T-cell (primary cell): ENCODE results near the gene TPST1. TPM values are rescaled to one million over a fixed set of nuclear protein-coding genes. Genes with fewer than 3 reads are reported as not detected.

Source experiments
- ATAC-seq, 4 experiments: fragments of 200-7000 bp in 3 of 4; fragments of 150-1000 bp in 1 of 4; cut with Tn5 transposase; replicated peaks in 1 of 4; 1 replicate in 3 of 4; 2 replicates in 1 of 4; pipeline ENCODE4 v1.10.0; 2021; ENCODE audit warnings: moderate library complexity in 3 of 4, mild to moderate bottlenecking in 2 of 4, moderate number of reproducible peaks in 1 of 4
- CTCF ChIA-PET, 2 donors: fragments of 300-600 bp; sonication (Branson Sonifier 250); formaldehyde crosslinking; loops; one replicate each; lab custom pipeline; 2022; ENCODE audit warnings: antibody characterized with exemption in 2 of 2; lab: Charles Lee
- POLR2A ChIA-PET, 2 donors: fragments of 300-600 bp; sonication (Branson Sonifier 250); formaldehyde crosslinking; loops; one replicate each; lab custom pipeline; 2022; ENCODE audit warnings: antibody characterized with exemption in 2 of 2; lab: Charles Lee
- DNase-seq, 35 experiments: peaks; one replicate each; pipeline versions ENCODE4 v3.0.0 to v3.0.0-alpha.2; 2013 to 2023
- H3K27ac ChIP-seq: one replicate; pipeline ENCODE4 v1.5.1; 2013; ENCODE audit warnings: low read length
- H3K27me3 ChIP-seq, 2 experiments: replicated peaks in 1 of 2; 1 replicate in 1 of 2; 2 replicates in 1 of 2; pipeline versions ENCODE4 v1.6.1 to v1.7.0; 2013; ENCODE audit warnings: low read length in 1 of 2, mixed read lengths in 1 of 2; ENCODE audit not compliant: control insufficient read depth in 2 of 2, insufficient read depth in 2 of 2; ENCODE audit errors: extremely low read depth in 1 of 2
- H3K36me3 ChIP-seq, 2 donors: 1 replicate in 1 of 2; 2 replicates in 1 of 2; pipeline versions ENCODE4 v1.6.1 to v1.7.0; 2013; ENCODE audit warnings: low read length in 1 of 2; ENCODE audit not compliant: control insufficient read depth in 2 of 2, insufficient read depth in 1 of 2; ENCODE audit errors: extremely low read depth in 1 of 2
- H3K4me1 ChIP-seq, 2 experiments: 1 replicate in 1 of 2; 2 replicates in 1 of 2; pipeline versions ENCODE4 v1.6.1 to v1.7.0; 2013; ENCODE audit warnings: low read length in 2 of 2, mixed read lengths in 1 of 2; ENCODE audit not compliant: insufficient read depth in 2 of 2, control insufficient read depth in 1 of 2; ENCODE audit errors: extremely low read depth in 1 of 2
- H3K4me3 ChIP-seq, 2 donors: 1 replicate in 1 of 2; 2 replicates in 1 of 2; pipeline versions ENCODE4 v1.5.1 to v1.7.0; 2013; ENCODE audit warnings: mild to moderate bottlenecking in 2 of 2, low read length in 1 of 2, moderate library complexity in 1 of 2; ENCODE audit not compliant: control insufficient read depth in 1 of 2; ENCODE audit errors: extremely low read depth in 1 of 2
- H3K9me3 ChIP-seq: 2 replicates; pipeline ENCODE4 v1.7.0; 2013
- H3K27ac Mint-ChIP-seq, 2 donors: one replicate each; pipeline ENCODE4 v1.8.0; 2020 to 2021; ENCODE audit warnings: mild to moderate bottlenecking in 2 of 2, mixed read lengths in 2 of 2
- H3K27me3 Mint-ChIP-seq, 2 donors: one replicate each; pipeline ENCODE4 v1.8.0; 2021 to 2022; ENCODE audit warnings: mixed read lengths in 2 of 2
- H3K36me3 Mint-ChIP-seq: one replicate; pipeline ENCODE4 v1.8.0; 2021; ENCODE audit warnings: mixed read lengths
- H3K4me1 Mint-ChIP-seq, 3 donors: one replicate each; pipeline ENCODE4 v1.8.0; 2020 to 2022; ENCODE audit warnings: mixed read lengths in 3 of 3, mild to moderate bottlenecking in 1 of 3
- H3K4me3 Mint-ChIP-seq, 3 donors: one replicate each; pipeline ENCODE4 v1.8.0; 2020 to 2022; ENCODE audit warnings: mild to moderate bottlenecking in 3 of 3, mixed read lengths in 3 of 3, moderate library complexity in 3 of 3
- H3K9me3 Mint-ChIP-seq, 3 donors: one replicate each; pipeline ENCODE4 v1.8.0; 2020 to 2022; ENCODE audit warnings: mixed read lengths in 3 of 3
- WGBS: methylation state at CpG from one replicate; pipeline ENCODE4 v1.1.5; 2013; ENCODE audit warnings: missing lambda C conversion rate; ENCODE audit not compliant: insufficient coverage; 5-methylcytosine and 5-hydroxymethylcytosine counted together
- total RNA-seq, 35 experiments: library from RNA in 6 of 35; stranded (reverse) in 6 of 35; fragments of 120-200 nt in 1 of 35; gene quantifications; one replicate each; pipeline versions ENCODE4 v1.2.1 to v1.2.4 and lab custom pipeline; 2013 to 2026

The TPST1 gene
- total RNA-seq, 5 donors from 2014 or later (not counting 1 experiment from before 2014, with no cell fraction given) = 2.1 to 6.3 (median 2.6) TPM

GRCh38 chr7:66193146-66193725, 11.9 kb upstream of the TPST1 start:
- no peak for DNase-seq
- H3K36me3 Mint-ChIP-seq = no peaks in the 10 kb centered on the region
- 44% methylated on average over 3 of the region's 6 CpGs for WGBS
- no peak overlapping the region for H3K27ac Mint-ChIP-seq
- ChIA-PET CTCF (no interaction called here), POLR2A (no interaction called here)
- peaks cover 0 to 6% of the 10 kb centered on the region in 2 donors for H3K27me3 Mint-ChIP-seq
- Histone ChIP-seq H3K9me3 (no peaks in the 10 kb centered on the region), H3K4me3 (no peak overlapping the region), H3K27ac (no peak overlapping the region), H3K27me3 (peaks cover 0 to 21% of the 10 kb centered on the region in 2 experiments), H3K36me3 (no peaks in the 10 kb centered on the region), H3K4me1 (no peaks in the 10 kb centered on the region)
- H3K4me1 Mint-ChIP-seq = no peaks in the 10 kb centered on the region
- ATAC-seq = no peak
- H3K9me3 Mint-ChIP-seq = no peaks in the 10 kb centered on the region
- H3K4me3 Mint-ChIP-seq = no peak overlapping the region

GRCh38 chr7:66198469-66198868, 6.7 kb upstream of the TPST1 start:
- DNase-seq (no peak), ATAC-seq (no peak)
- H3K27ac Mint-ChIP-seq = no peak overlapping the region
- peaks cover 5 to 15% of the 10 kb centered on the region in 2 donors for H3K27me3 Mint-ChIP-seq
- H3K36me3 Mint-ChIP-seq = no peaks in the 10 kb centered on the region
- WGBS = no CpG with 5 or more reads among the region's 2 CpGs
- no peak overlapping the region for H3K4me3 Mint-ChIP-seq
- Histone ChIP-seq H3K4me1 (no peaks in the 10 kb centered on the region), H3K9me3 (no peaks in the 10 kb centered on the region), H3K27ac (no peak overlapping the region), H3K4me3 (no peak overlapping the region), H3K27me3 (peaks cover 0 to 23% of the 10 kb centered on the region in 2 experiments), H3K36me3 (no peaks in the 10 kb centered on the region)
- ChIA-PET CTCF (no interaction called here), POLR2A (no interaction called here)
- H3K4me1 Mint-ChIP-seq = peaks cover 7 to 9% (median 8%) of the 10 kb centered on the region in 3 donors
- H3K9me3 Mint-ChIP-seq = no peaks in the 10 kb centered on the region

GRCh38 chr7:66198956-66199355, 6.2 kb upstream of the TPST1 start:
- ATAC-seq (no peak), DNase-seq (no peak)
- H3K36me3 Mint-ChIP-seq = no peaks in the 10 kb centered on the region
- POLR2A ChIA-PET = no interaction called here
- peaks cover 7 to 9% (median 8%) of the 10 kb centered on the region in 3 donors for H3K4me1 Mint-ChIP-seq
- Histone ChIP-seq H3K36me3 (no peaks in the 10 kb centered on the region), H3K27ac (no peak overlapping the region), H3K9me3 (no peaks in the 10 kb centered on the region), H3K27me3 (peaks cover 0 to 26% of the 10 kb centered on the region in 2 experiments), H3K4me3 (no peak overlapping the region), H3K4me1 (no peaks in the 10 kb centered on the region)
- no peak overlapping the region for H3K4me3 Mint-ChIP-seq
- no peak overlapping the region for H3K27ac Mint-ChIP-seq
- WGBS = 85% methylated on average over 4 of the region's 4 CpGs
- peaks cover 5 to 15% of the 10 kb centered on the region in 2 donors for H3K27me3 Mint-ChIP-seq
- H3K9me3 Mint-ChIP-seq = no peaks in the 10 kb centered on the region
- CTCF ChIA-PET = no interaction called here

- Histone ChIP-seq H3K27ac (no peak overlapping the region), H3K36me3 (no peaks in the 10 kb centered on the region), H3K4me1 (peaks cover 12 to 25% of the 10 kb centered on the region in 2 experiments), H3K27me3 (peaks cover 0 to 30% of the 10 kb centered on the region in 2 experiments), H3K9me3 (no peaks in the 10 kb centered on the region), H3K4me3 (no peak overlapping the region)
- ChIA-PET POLR2A (no interaction called here), CTCF (no interaction called here)
- ATAC-seq (no peak), DNase-seq (no peak)
- WGBS = 44% methylated on average over 7 of the region's 8 CpGs
- Mint-ChIP-seq H3K27ac (no peak overlapping the region), H3K27me3 (peaks cover 5 to 29% of the 10 kb centered on the region in 2 donors), H3K9me3 (no peaks in the 10 kb centered on the region), H3K4me1 (peaks cover 25 to 30% (median 29%) of the 10 kb centered on the region in 3 donors), H3K4me3 (peak overlapping the region in 2 of 3 donors; percentile 4 to 45), H3K36me3 (no peaks in the 10 kb centered on the region)
Measured at GRCh38 chr7:66202441-66202840, 2.7 kb upstream of the TPST1 start.

GRCh38 chr7:66205741-66206090, 582 bp downstream of the TPST1 start:
- CTCF ChIA-PET = no interaction called here
- H3K27me3 Mint-ChIP-seq = peaks cover 0 to 20% of the 10 kb centered on the region in 2 donors

GRCh38 chr7:66206119-66206933, 1.2 kb downstream of the TPST1 start:
- Mint-ChIP-seq H3K9me3 (no peaks in the 10 kb centered on the region), H3K27ac (peak overlapping the region; percentile 60 to 68), H3K4me1 (peaks cover 38 to 40% (median 39%) of the 10 kb centered on the region in 3 donors), H3K36me3 (no peaks in the 10 kb centered on the region), H3K27me3 (peaks cover 0 to 17% of the 10 kb centered on the region in 2 donors), H3K4me3 (peak overlapping the region; percentile 89 to 93 (median 89))
- H3K4me1 ChIP-seq = peaks cover 12 to 25% of the 10 kb centered on the region in 2 experiments
- H3K27me3 ChIP-seq = peaks cover 0 to 19% of the 10 kb centered on the region in 2 experiments
- ATAC-seq (no peak), DNase-seq (no peak)
- ChIA-PET POLR2A (interaction anchor here in 1 of 2 donors (0.6 kb wide), 1 partner anchor 68 kb away, joined by 3 read pairs; no protein-coding TSS in a partner anchor), CTCF (interaction anchor here (0.5 to 0.7 kb wide), 2 partner anchors 10 to 52 kb away, joined by 3 read pairs; no protein-coding TSS in a partner anchor)
- H3K4me3 ChIP-seq = peak overlapping the region; percentile 58 to 88
- WGBS = 87% methylated on average over 4 of the region's 12 CpGs
- H3K27ac ChIP-seq = no peak overlapping the region
- no peaks in the 10 kb centered on the region for H3K9me3 ChIP-seq
- H3K36me3 ChIP-seq = no peaks in the 10 kb centered on the region

More at GRCh38 chr7:66205741-66206090, 582 bp downstream of the TPST1 start:
- H3K27ac Mint-ChIP-seq = peak overlapping the region; percentile 60 to 68
- Histone ChIP-seq H3K4me1 (peaks cover 12 to 25% of the 10 kb centered on the region in 2 experiments), H3K27me3 (peaks cover 0 to 19% of the 10 kb centered on the region in 2 experiments), H3K9me3 (no peaks in the 10 kb centered on the region), H3K4me3 (peak overlapping the region; percentile 58 to 88), H3K36me3 (no peaks in the 10 kb centered on the region), H3K27ac (no peak overlapping the region)
- no peaks in the 10 kb centered on the region for H3K9me3 Mint-ChIP-seq
- DNase-seq (peak in 5 of 35 experiments; percentile 1 to 22 (median 2)), ATAC-seq (no peak)
- H3K4me1 Mint-ChIP-seq = peaks cover 38 to 40% (median 39%) of the 10 kb centered on the region in 3 donors
- H3K4me3 Mint-ChIP-seq = peak overlapping the region; percentile 89 to 93 (median 89)
- WGBS = 15% methylated on average over 21 of the region's 22 CpGs
- no peaks in the 10 kb centered on the region for H3K36me3 Mint-ChIP-seq
- POLR2A ChIA-PET = no interaction called here
